Glutamatergic neuron (in vitro differentiated cells): Measurements from ENCODE around the gene INSC. TPM values are rescaled to one million over a fixed set of nuclear protein-coding genes. Genes with fewer than 3 reads are reported as not detected.

Experiments used
- DNase-seq: peaks from one replicate; pipeline ENCODE4 v3.0.0; 2022
- H3K27ac Mint-ChIP-seq: one replicate; pipeline ENCODE4 v1.8.0; 2020; ENCODE audit warnings: mild to moderate bottlenecking, mixed read lengths, inconsistent platforms; ENCODE audit not compliant: unreplicated experiment
- H3K27me3 Mint-ChIP-seq: one replicate; pipeline ENCODE4 v1.8.0; 2020; ENCODE audit warnings: mild to moderate bottlenecking, moderate library complexity, mixed read lengths, inconsistent platforms; ENCODE audit not compliant: unreplicated experiment
- H3K36me3 Mint-ChIP-seq: one replicate; pipeline ENCODE4 v1.8.0; 2020; ENCODE audit warnings: mild to moderate bottlenecking, mixed read lengths, inconsistent platforms; ENCODE audit not compliant: unreplicated experiment
- H3K4me1 Mint-ChIP-seq: one replicate; pipeline ENCODE4 v1.8.0; 2020; ENCODE audit warnings: mild to moderate bottlenecking, low read depth, mixed read lengths, inconsistent platforms; ENCODE audit not compliant: unreplicated experiment
- H3K4me3 Mint-ChIP-seq: one replicate; pipeline ENCODE4 v1.8.0; 2020; ENCODE audit warnings: mild to moderate bottlenecking, mixed read lengths, inconsistent platforms; ENCODE audit not compliant: unreplicated experiment
- H3K9me3 Mint-ChIP-seq: one replicate; pipeline ENCODE4 v1.8.0; 2020; ENCODE audit warnings: mild to moderate bottlenecking, moderate library complexity, mixed read lengths, inconsistent platforms; ENCODE audit not compliant: unreplicated experiment
- CTCF ChIP-seq: fragments of 200-600 bp; sonication (generic); IDR thresholded peaks from one replicate; pipeline ENCODE4 v1.5.0; 2021; ENCODE audit not compliant: partially characterized antibody, unreplicated experiment
- total RNA-seq: library from RNA; stranded (reverse); fragmentation: NEBNext Ultra II Directional; extraction: Animal tissue kit (Norgen Biotek cat#: 25700); gene quantifications from one replicate; pipeline ENCODE4 v1.2.1, GENCODE V29; 2021; ENCODE audit not compliant: unreplicated experiment

INSC gene
- total RNA-seq, 1 donor from 2014 or later: not detected

DNA sequence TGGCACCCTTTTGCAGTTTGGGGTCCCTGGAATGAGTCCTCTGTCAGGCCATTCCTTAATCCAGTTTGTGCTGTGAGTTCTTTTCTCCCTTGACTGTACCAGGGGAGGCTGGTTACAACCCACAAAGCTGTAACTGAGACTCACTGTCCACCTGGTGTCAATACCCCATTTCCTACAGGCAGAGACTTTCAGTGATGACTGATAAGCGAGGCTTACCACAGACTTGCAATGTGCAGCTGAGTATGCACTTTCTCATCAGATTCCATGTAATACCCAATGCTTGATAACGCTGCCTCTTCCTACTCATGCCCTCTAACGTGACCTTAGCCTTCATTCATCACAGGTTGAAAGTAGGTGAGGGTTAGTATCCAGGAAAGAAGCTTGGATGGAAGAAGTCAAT lies 120.1 kb downstream of the INSC start:
- H3K4me1 Mint-ChIP-seq: no peaks in the 10 kb centered on the region

DNA sequence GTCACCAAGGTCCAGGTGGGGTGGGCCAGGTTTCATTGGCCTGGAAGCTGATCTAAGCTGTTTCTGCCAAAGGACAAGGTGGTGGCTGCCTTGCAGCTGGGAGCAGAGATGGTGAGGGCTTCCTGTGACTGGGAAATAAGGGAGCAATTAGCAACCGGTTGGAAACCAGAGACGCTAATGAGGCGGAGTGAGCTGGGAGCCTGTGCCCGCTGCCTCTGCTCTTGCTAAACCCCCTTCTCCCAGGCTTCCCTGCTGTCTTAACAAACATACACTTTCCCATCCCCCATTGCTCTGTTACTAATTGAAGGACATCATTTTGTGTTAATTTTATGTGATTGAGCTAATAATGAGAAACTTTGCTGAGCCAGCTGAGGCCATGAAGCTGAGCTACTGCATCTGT lies 121.8 kb downstream of the INSC start:
- no peak for DNase-seq
- Mint-ChIP-seq H3K36me3 (no peaks in the 10 kb centered on the region), H3K4me1 (no peaks in the 10 kb centered on the region), H3K4me3 (no peak overlapping the region), H3K27ac (no peak overlapping the region), H3K27me3 (no peaks in the 10 kb centered on the region), H3K9me3 (peaks cover 3% of the 10 kb centered on the region)
- no peak for TF ChIP-seq CTCF

More for the DNA sequence above, 120.1 kb downstream of the INSC start:
- Mint-ChIP-seq H3K36me3 (no peaks in the 10 kb centered on the region), H3K9me3 (peaks cover 3% of the 10 kb centered on the region), H3K4me3 (no peak overlapping the region), H3K27ac (no peak overlapping the region), H3K27me3 (peaks cover 1% of the 10 kb centered on the region)
- DNase-seq: no peak
- no peak for TF ChIP-seq CTCF

DNA sequence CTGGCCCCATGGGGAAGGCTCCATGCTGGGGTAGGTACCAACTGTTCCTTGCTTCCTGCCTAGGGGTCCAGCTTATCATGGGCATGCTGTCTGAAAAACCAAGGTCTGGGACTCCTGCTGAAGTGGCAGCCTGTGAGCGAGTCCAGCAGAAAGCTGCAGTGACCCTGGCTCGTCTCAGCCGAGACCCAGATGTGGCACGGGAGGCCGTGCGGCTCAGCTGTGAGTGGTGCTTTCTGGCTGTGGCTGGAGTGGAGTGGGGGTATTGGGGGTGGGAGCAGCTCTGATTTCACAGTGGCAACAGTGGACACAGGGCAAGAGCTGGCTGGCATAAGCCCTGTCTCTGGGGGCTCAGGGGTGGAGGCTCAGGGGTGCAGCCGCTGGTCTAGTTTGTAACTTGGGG lies 124.1 kb downstream of the INSC start:
- H3K4me3 Mint-ChIP-seq: no peak overlapping the region
- no peak overlapping the region for H3K27ac Mint-ChIP-seq
- H3K27me3 Mint-ChIP-seq: no peaks in the 10 kb centered on the region
- no peak for DNase-seq
- peaks cover 5% of the 10 kb centered on the region for H3K4me1 Mint-ChIP-seq
- H3K9me3 Mint-ChIP-seq: peaks cover 3% of the 10 kb centered on the region
- TF ChIP-seq CTCF: no peak
- H3K36me3 Mint-ChIP-seq: no peaks in the 10 kb centered on the region

- Mint-ChIP-seq H3K4me3 (no peak overlapping the region), H3K9me3 (no peaks in the 10 kb centered on the region), H3K27me3 (peaks cover 2% of the 10 kb centered on the region), H3K4me1 (no peaks in the 10 kb centered on the region), H3K27ac (no peak overlapping the region), H3K36me3 (no peaks in the 10 kb centered on the region)
- DNase-seq: no peak
- no peak for TF ChIP-seq CTCF
Measured at GRCh38 chr11:15248749-15249148, 134.0 kb downstream of the INSC start.

GRCh38 chr11:15258433-15259165 lies 143.9 kb downstream of the INSC start:
- no peak for TF ChIP-seq CTCF

More at GRCh38 chr11:15258433-15259165, 143.9 kb downstream of the INSC start:
- Mint-ChIP-seq H3K4me1 (peaks cover 5% of the 10 kb centered on the region), H3K36me3 (no peaks in the 10 kb centered on the region), H3K27ac (no peak overlapping the region), H3K4me3 (no peak overlapping the region), H3K9me3 (no peaks in the 10 kb centered on the region), H3K27me3 (no peaks in the 10 kb centered on the region)
- no peak for DNase-seq
